ENCODE measurements around the gene IRS4. TPM values are rescaled to one million over a fixed set of nuclear protein-coding genes. Genes with fewer than 3 reads are reported as not detected.

Gene IRS4
- polyA plus RNA-seq, 3 donors: not detected

GRCh38 chrX:108702530-108702929 is 33.8 kb downstream of the IRS4 start:
- no peak overlapping the region for H3K27ac ChIP-seq (ENCODE audit: low read depth in 1 of 2, low read length in 2 of 2)
- no peak overlapping the region for H3K27ac Mint-ChIP-seq
- DNase-seq: no peak
- WGBS (ENCODE audit: insufficient coverage): no CpG with 5 or more reads among the region's 1 CpG
- H4K20me1 ChIP-seq (ENCODE audit: insufficient read depth, low read length): no peaks in the 10 kb centered on the region
- TF ChIP-seq CTCF (IDR thresholded peaks at IDR 0.05): no peak
- peaks cover 0 to 4% (median 2%) of the 10 kb centered on the region in 3 donors for H3K27me3 Mint-ChIP-seq (ENCODE audit: low read depth in 3 of 3)
- intact Hi-C loops (cut with micrococcal nuclease): no loop called here
- no peaks in the 10 kb centered on the region for H3K9me3 ChIP-seq (replicated peaks in 1 of 2; ENCODE audit: control insufficient read depth in 1 of 2, insufficient read depth in 1 of 2, low read length in 2 of 2)
- no peak overlapping the region for H2AFZ ChIP-seq (ENCODE audit: insufficient read depth, low read depth, low read length, poor library complexity, severe bottlenecking)
- H3K4me2 ChIP-seq (replicated peaks; ENCODE audit: extremely low read depth, low read length, poor library complexity, severe bottlenecking): no peak overlapping the region
- H3K4me1 ChIP-seq (ENCODE audit: control insufficient read depth in 1 of 2, insufficient read depth in 2 of 2, low read length in 2 of 2): no peaks in the 10 kb centered on the region
- no peaks in the 10 kb centered on the region for H3K27me3 ChIP-seq (ENCODE audit: control insufficient read depth in 2 of 2, insufficient read depth in 2 of 2, low read length in 2 of 2)
- H3K79me2 ChIP-seq (ENCODE audit: insufficient read depth, low read length): no peaks in the 10 kb centered on the region
- no peaks in the 10 kb centered on the region for H3K36me3 Mint-ChIP-seq
- H3K9me3 Mint-ChIP-seq: no peaks in the 10 kb centered on the region
- no peak overlapping the region for H3K9ac ChIP-seq (ENCODE audit: insufficient read depth, low read length, poor library complexity, severe bottlenecking)
- H3K4me3 Mint-ChIP-seq: no peak overlapping the region
- H3K4me3 ChIP-seq (replicated peaks in 1 of 3; ENCODE audit: low read depth in 2 of 3, low read length in 3 of 3): no peak overlapping the region
- no peaks in the 10 kb centered on the region for H3K36me3 ChIP-seq (replicated peaks in 1 of 2; ENCODE audit: control insufficient read depth in 1 of 2, insufficient read depth in 2 of 2, low read length in 2 of 2)
- H3K4me1 Mint-ChIP-seq: no peaks in the 10 kb centered on the region

- H3K4me1 Mint-ChIP-seq: no peaks in the 10 kb centered on the region
- Histone ChIP-seq H3K79me2 (ENCODE audit: insufficient read depth, low read length) (no peaks in the 10 kb centered on the region), H3K9me3 (replicated peaks in 1 of 2; ENCODE audit: control insufficient read depth in 1 of 2, insufficient read depth in 1 of 2, low read length in 2 of 2) (no peaks in the 10 kb centered on the region), H3K4me1 (ENCODE audit: control insufficient read depth in 1 of 2, insufficient read depth in 2 of 2, low read length in 2 of 2) (no peaks in the 10 kb centered on the region), H3K4me2 (replicated peaks; ENCODE audit: extremely low read depth, low read length, poor library complexity, severe bottlenecking) (no peak overlapping the region), H3K4me3 (replicated peaks in 1 of 3; ENCODE audit: low read depth in 2 of 3, low read length in 3 of 3) (no peak overlapping the region), H3K27ac (ENCODE audit: low read depth in 1 of 2, low read length in 2 of 2) (no peak overlapping the region), H3K36me3 (replicated peaks in 1 of 2; ENCODE audit: control insufficient read depth in 1 of 2, insufficient read depth in 2 of 2, low read length in 2 of 2) (no peaks in the 10 kb centered on the region), H2AFZ (ENCODE audit: insufficient read depth, low read depth, low read length, poor library complexity, severe bottlenecking) (no peak overlapping the region), H3K27me3 (ENCODE audit: control insufficient read depth in 2 of 2, insufficient read depth in 2 of 2, low read length in 2 of 2) (no peaks in the 10 kb centered on the region), H3K9ac (ENCODE audit: insufficient read depth, low read length, poor library complexity, severe bottlenecking) (no peak overlapping the region), H4K20me1 (ENCODE audit: insufficient read depth, low read length) (no peaks in the 10 kb centered on the region)
- intact Hi-C loops (cut with micrococcal nuclease): no loop called here
- no peaks in the 10 kb centered on the region for H3K36me3 Mint-ChIP-seq
- TF ChIP-seq CTCF (IDR thresholded peaks at IDR 0.05): no peak
- WGBS (ENCODE audit: insufficient coverage): no CpG with 5 or more reads among the region's 2 CpGs
- H3K27ac Mint-ChIP-seq: no peak overlapping the region
- DNase-seq: no peak
- no peak overlapping the region for H3K4me3 Mint-ChIP-seq
- peaks cover 0 to 4% (median 2%) of the 10 kb centered on the region in 3 donors for H3K27me3 Mint-ChIP-seq (ENCODE audit: low read depth in 3 of 3)
- no peaks in the 10 kb centered on the region for H3K9me3 Mint-ChIP-seq
Measured at GRCh38 chrX:108701633-108702032, 34.7 kb downstream of the IRS4 start.

All from CD14-positive monocyte (primary cell).